Ovary (tissue), 9 donors: ENCODE results near the gene TTC31. TPM values are rescaled to one million over a fixed set of nuclear protein-coding genes. Genes with fewer than 3 reads are reported as not detected.

Experiments
- DNase-seq, 5 donors: peaks; one replicate each; pipeline ENCODE4 v3.0.0-alpha.2; 2019 to 2020
- H3K27ac ChIP-seq, 2 donors: fragments of 200-600 bp; one replicate each; pipeline versions ENCODE4 v1.5.1 to v1.8.0; 2019 to 2022
- H3K27me3 ChIP-seq: fragments of 200-600 bp; one replicate; pipeline ENCODE4 v1.8.0; 2022
- H3K36me3 ChIP-seq: fragments of 200-600 bp; sonication (generic); one replicate; pipeline ENCODE4 v1.5.1; 2019
- H3K4me1 ChIP-seq: one replicate; pipeline ENCODE4 v1.8.1; 2013; ENCODE audit warnings: mild to moderate bottlenecking, moderate library complexity; ENCODE audit not compliant: insufficient read depth
- H3K4me3 ChIP-seq: fragments of 200-600 bp; sonication (generic); one replicate; pipeline ENCODE4 v1.5.1; 2017
- H3K9me3 ChIP-seq, 2 donors: fragments of 200-600 bp in 1 of 2; sonication (generic) in 1 of 2; one replicate each; pipeline versions ENCODE4 v1.5.1 to v1.8.1; 2013 to 2019; ENCODE audit warnings: mild to moderate bottlenecking in 1 of 2, moderate library complexity in 1 of 2
- CTCF ChIP-seq, 3 donors: fragments of 450-650 bp in 2 of 3; fragments of 200-600 bp in 1 of 3; IDR thresholded peaks; one replicate each; pipeline versions ENCODE4 v1.5.1 to v1.8.0; 2016 to 2022; ENCODE audit warnings: antibody characterized with exemption in 3 of 3, mild to moderate bottlenecking in 1 of 3
- EP300 ChIP-seq: sonication (generic); formaldehyde crosslinking; IDR thresholded peaks from one replicate; pipeline ENCODE4 v1.6.1; 2017; ENCODE audit warnings: antibody characterized with exemption
- POLR2A ChIP-seq: fragments of 450-650 bp; IDR thresholded peaks from one replicate; pipeline ENCODE4 v1.6.1; 2017; ENCODE audit warnings: antibody characterized with exemption, mild to moderate bottlenecking, moderate library complexity
- WGBS, 3 donors: extraction: QIAGEN DNeasy Blood & Tissue Kit in 1 of 3; methylation state at CpG; one replicate each; pipeline versions ENCODE4 v1.1.5 to v1.1.7; 2013 to 2017; 5-methylcytosine and 5-hydroxymethylcytosine counted together
- intact Hi-C, 4 donors: fragments of 100-400 bp; cut with DNase I; formaldehyde crosslinking; loops; one replicate each; pipeline versions ENCODE4 v1.11.0 to v1.15.1; 2022 to 2023
- polyA plus RNA-seq, 2 donors: library from polyadenylated mRNA; stranded (reverse); fragments of 200-250 nt in 1 of 2; fragments of 350-450 nt in 1 of 2; fragmentation: Illumina TruSeq in 1 of 2; extraction: RNeasy Lipid Tissue Mini Kit (QIAGEN cat#74804) in 1 of 2; gene quantifications; one replicate each; pipeline ENCODE4 v1.2.3, GENCODE V29; 2013 to 2014
- total RNA-seq, 7 donors: library from RNA; depleted of rRNA in 2 of 7; stranded (reverse); fragments of >200 nt in 2 of 7; fragmentation: NEBNext Ultra II Directional in 3 of 7; extraction: Animal tissue kit (Norgen Biotek cat#: 25700) in 3 of 7; gene quantifications; one replicate each; pipeline versions ENCODE4 v1.1.0 to v1.2.4, GENCODE V29; 2016 to 2023
- donor health status: DM: no; HTN: no; CAD: no; lungs with moderate emphysema.
- donor health status: DM: no; HTN: no; CAD: no.
- donor health status: Bipolar disorder and iron deficiency.
- donor health status: DM: yes; HTN: yes; CAD: no.
- donor health status: DM: no; HTN: no; CAD: no.
- donor health status: DM: yes; HTN: yes; CAD: no.

The TTC31 gene
- total and polyA plus RNA-seq, 9 donors, result 12.9 to 21.7 (median 15.7) TPM

- no peak overlapping the region for H3K27ac ChIP-seq
- H3K36me3 ChIP-seq, result no peaks in the 10 kb centered on the region
- TF ChIP-seq EP300 (no peak), CTCF (IDR thresholded peaks at IDR 0.05) (no peak), POLR2A (no peak)
- H3K4me3 ChIP-seq, result peak overlapping the region; percentile 34
- H3K27me3 ChIP-seq, result no peaks in the 10 kb centered on the region
- no peak for DNase-seq
- H3K4me1 ChIP-seq, result peaks cover 6% of the 10 kb centered on the region
- H3K9me3 ChIP-seq, result no peaks in the 10 kb centered on the region
- 18 to 24% (median 23%) methylated on average over 32 of the region's 32 CpGs for WGBS, 3 donors
- intact Hi-C loops, result loop anchor here in 1 of 4 donors (10.0 kb wide), 1 partner anchor 83 kb away; no protein-coding TSS in a partner anchor
These were observed 19.4 kb downstream of the TTC31 start for GRCh38 chr2:74502147-74502719.

DNA sequence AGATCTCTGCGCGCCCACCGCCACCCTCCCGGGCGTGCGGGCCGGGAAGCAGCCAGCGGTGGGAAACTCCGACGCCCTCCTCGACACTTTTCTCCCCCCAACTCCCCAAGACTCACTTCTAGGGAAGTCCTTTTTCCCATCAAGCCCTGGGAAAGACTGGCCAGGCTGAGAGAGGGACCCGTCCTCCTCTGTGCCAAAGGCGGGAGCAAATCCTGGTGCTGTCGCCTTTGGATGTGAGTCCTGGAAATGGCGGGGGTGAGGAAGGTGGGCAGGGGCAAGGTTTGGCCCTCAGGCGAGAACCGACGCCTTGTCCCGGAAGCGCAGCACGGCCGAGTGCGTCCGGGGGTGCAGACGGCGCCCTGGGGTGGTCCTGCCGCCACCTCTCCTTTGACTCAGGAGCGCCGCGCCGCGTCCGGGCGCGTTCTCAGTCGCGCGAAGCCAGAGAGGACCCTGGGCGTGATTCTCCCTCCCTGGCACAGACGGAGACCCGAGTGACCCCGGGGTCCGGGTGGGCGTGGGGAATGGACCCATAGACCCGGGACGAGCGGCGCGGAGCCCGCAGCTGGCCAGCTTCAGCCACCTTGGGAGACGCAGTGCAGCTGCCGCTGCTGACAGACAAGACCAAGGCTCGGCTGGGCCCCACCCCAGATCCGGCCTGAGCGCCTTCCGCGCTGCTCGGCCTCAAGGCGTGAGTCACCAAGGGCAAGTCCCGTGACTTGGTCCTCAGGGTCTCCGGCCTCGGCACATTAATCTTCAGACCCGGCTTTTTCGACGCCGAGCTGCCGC lies 20.0 kb downstream of the TTC31 start:
- H3K27me3 ChIP-seq, result no peaks in the 10 kb centered on the region

DNA sequence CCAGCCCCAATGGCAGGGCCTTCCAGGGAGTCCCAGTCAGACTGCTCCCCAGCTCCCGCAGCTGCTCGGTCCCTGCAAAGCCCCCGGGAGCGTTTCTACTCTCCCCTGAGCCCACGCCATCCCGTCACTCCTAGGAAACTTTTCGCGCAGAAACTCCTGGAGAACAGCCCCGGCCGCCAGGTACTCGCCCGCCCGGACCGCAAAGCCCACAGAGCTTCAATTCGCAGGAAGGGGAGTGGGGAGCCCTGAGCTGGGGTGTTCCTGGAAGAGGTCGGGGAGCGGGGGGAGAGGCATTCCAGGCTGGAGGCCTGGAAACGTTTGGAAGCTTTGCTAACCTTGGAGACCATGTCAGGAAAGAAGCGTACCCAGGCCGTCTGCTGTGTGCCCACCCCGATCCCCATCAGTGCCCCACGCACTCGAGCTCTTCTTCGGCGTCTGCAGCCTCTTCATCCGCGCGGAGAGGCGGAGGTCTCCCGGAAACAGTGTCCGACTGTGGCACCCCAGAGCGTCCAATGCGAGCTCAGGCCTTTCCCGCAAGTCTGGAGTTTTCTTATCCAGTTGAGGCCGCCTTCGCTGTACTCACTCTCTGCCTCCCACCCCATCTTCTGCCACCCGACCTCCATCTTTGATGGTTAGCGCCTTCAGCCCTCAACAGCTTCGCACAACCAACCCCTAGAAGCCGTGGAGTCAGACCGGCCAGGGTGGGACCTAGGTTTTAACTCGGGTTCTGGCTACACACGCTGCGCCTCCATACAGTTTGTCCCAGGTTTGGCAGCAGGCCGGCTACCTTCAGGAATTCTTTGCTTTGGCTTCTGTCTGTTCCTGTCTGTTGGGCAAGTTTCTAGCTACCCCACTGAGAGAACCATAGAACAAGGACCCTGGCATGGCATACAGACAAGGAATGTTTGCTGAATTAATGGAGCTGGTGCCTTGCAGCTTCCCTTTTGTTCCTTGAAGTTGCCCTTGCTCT lies 20.9 kb downstream of the TTC31 start:
- Histone ChIP-seq H3K36me3 (no peaks in the 10 kb centered on the region), H3K4me3 (peak overlapping the region; percentile 34), H3K27me3 (no peaks in the 10 kb centered on the region), H3K9me3 (no peaks in the 10 kb centered on the region), H3K4me1 (peaks cover 5% of the 10 kb centered on the region), H3K27ac (no peak overlapping the region)
- no peak for TF ChIP-seq EP300
- TF ChIP-seq CTCF (IDR thresholded peaks at IDR 0.05), result no peak
- TF ChIP-seq POLR2A, result no peak
- intact Hi-C loops, result loop anchor here in 1 of 4 donors (10.0 kb wide), 1 partner anchor 81 kb away; no protein-coding TSS in a partner anchor
- WGBS, 3 donors, result 54 to 61% (median 58%) methylated on average over 45 of the region's 45 CpGs
- peak in 1 of 5 donors; percentile 23 for DNase-seq

More for the DNA sequence above, 20.0 kb downstream of the TTC31 start:
- peak in 4 of 5 donors; percentile 54 to 68 (median 66) for DNase-seq
- TF ChIP-seq CTCF (IDR thresholded peaks at IDR 0.05), result no peak
- H3K4me1 ChIP-seq, result peaks cover 6% of the 10 kb centered on the region
- no peaks in the 10 kb centered on the region for H3K9me3 ChIP-seq
- H3K36me3 ChIP-seq, result no peaks in the 10 kb centered on the region
- H3K4me3 ChIP-seq, result peak overlapping the region; percentile 34
- H3K27ac ChIP-seq, result no peak overlapping the region
- 1 to 2% (median 2%) methylated on average over 67 of the region's 67 CpGs for WGBS, 3 donors
- intact Hi-C loops, result loop anchor here in 1 of 4 donors (10.0 kb wide), 1 partner anchor 82 kb away; no protein-coding TSS in a partner anchor

DNA sequence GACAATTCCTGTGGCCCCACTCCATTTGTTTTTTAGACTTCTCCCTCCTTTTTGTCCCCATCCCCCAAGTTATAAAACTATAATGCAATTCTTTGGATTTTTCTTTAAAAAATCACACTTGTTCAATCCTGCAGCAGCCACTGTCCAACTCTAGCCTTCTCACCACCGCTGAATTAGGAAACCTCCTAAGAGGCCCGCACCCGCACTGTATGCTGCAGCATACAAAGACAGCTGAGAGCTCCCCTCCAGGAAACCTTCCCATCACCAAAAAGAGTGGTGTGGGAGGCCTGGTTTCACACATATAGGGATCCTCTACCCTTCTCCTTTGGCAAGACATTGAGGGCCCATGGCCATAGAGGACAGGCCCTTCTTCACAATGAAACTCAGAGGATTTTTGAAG lies 21.7 kb downstream of the TTC31 start:
- H3K27ac ChIP-seq, result no peak overlapping the region
- 92 to 97% (median 95%) methylated on average over 3 of the region's 3 CpGs for WGBS, 3 donors
- no peak overlapping the region for H3K4me3 ChIP-seq
- no peaks in the 10 kb centered on the region for H3K27me3 ChIP-seq
- no peaks in the 10 kb centered on the region for H3K36me3 ChIP-seq
- DNase-seq, result peak in 1 of 5 donors; percentile 7
- TF ChIP-seq POLR2A (no peak), EP300 (no peak), CTCF (IDR thresholded peaks at IDR 0.05) (no peak)
- H3K4me1 ChIP-seq, result peaks cover 5% of the 10 kb centered on the region
- intact Hi-C loops, result loop anchor here in 1 of 4 donors (10.0 kb wide), 1 partner anchor 80 kb away; no protein-coding TSS in a partner anchor
- H3K9me3 ChIP-seq, result no peaks in the 10 kb centered on the region
